IPS DF 4.7 (cell line): ENCODE measurements around the gene ZNF804B.
"Not testable (repeated sequence)": the region's sequence is repeated elsewhere in the genome, so short reads cannot be mapped to it uniquely, and the experiment has no call there.

Experiments
- DNase-seq: peaks from one replicate; pipeline ENCODE4 v3.0.0-alpha.2; 2013; ENCODE audit warnings: low spot score; ENCODE audit errors: extremely low read depth

ZNF804B gene

GRCh38 chr7:89073776-89074175, 314.3 kb downstream of the ZNF804B start:
- no peak for DNase-seq

GRCh38 chr7:89077992-89078391, 318.5 kb downstream of the ZNF804B start:
- DNase-seq, result no peak

- no peak for DNase-seq
Measured at GRCh38 chr7:89085580-89085979, 326.1 kb downstream of the ZNF804B start.

- DNase-seq, result no peak
Measured at GRCh38 chr7:89091550-89091949, 332.1 kb downstream of the ZNF804B start.

- no peak for DNase-seq
Measured at GRCh38 chr7:89094269-89094668, 334.8 kb downstream of the ZNF804B start.

- no peak for DNase-seq
Measured at GRCh38 chr7:89103564-89103963, 344.1 kb downstream of the ZNF804B start.

- DNase-seq, result no peak
Measured at GRCh38 chr7:89104748-89105685, 345.5 kb downstream of the ZNF804B start.

GRCh38 chr7:89123871-89124270, 364.4 kb downstream of the ZNF804B start:
- DNase-seq, result no peak

GRCh38 chr7:89129600-89130375, 370.3 kb downstream of the ZNF804B start:
- no peak for DNase-seq

GRCh38 chr7:89133357-89133756, 373.9 kb downstream of the ZNF804B start:
- no peak for DNase-seq

GRCh38 chr7:89133819-89134218, 374.3 kb downstream of the ZNF804B start:
- no peak for DNase-seq

GRCh38 chr7:89145801-89146200, 386.3 kb downstream of the ZNF804B start:
- DNase-seq, result no peak

- no peak for DNase-seq
Measured at GRCh38 chr7:89160107-89160506, 400.6 kb downstream of the ZNF804B start.

- no peak for DNase-seq
Measured at GRCh38 chr7:89165421-89165820, 405.9 kb downstream of the ZNF804B start.

- no peak for DNase-seq
Measured at GRCh38 chr7:89170628-89171027, 411.1 kb downstream of the ZNF804B start.

GRCh38 chr7:89182116-89182515, 422.6 kb downstream of the ZNF804B start:
- no peak for DNase-seq

- DNase-seq, result no peak
Measured at GRCh38 chr7:89183712-89184111, 424.2 kb downstream of the ZNF804B start.

GRCh38 chr7:89200758-89201157, 441.3 kb downstream of the ZNF804B start:
- DNase-seq, result no peak

- no peak for DNase-seq
Measured at GRCh38 chr7:89223900-89224395, 464.4 kb downstream of the ZNF804B start.

- DNase-seq, result not testable (repeated sequence)
Measured at GRCh38 chr7:89228688-89229171, 469.2 kb downstream of the ZNF804B start.

GRCh38 chr7:89238156-89238555, 478.7 kb downstream of the ZNF804B start:
- no peak for DNase-seq

- no peak for DNase-seq
Measured at GRCh38 chr7:89246196-89246595, 486.7 kb downstream of the ZNF804B start.
